ENCODE measurements around the gene FAM187B.
"Not testable (repeated sequence)": the region's sequence is repeated elsewhere in the genome, so short reads cannot be mapped to it uniquely, and the experiment has no call there.

FAM187B gene

DNA sequence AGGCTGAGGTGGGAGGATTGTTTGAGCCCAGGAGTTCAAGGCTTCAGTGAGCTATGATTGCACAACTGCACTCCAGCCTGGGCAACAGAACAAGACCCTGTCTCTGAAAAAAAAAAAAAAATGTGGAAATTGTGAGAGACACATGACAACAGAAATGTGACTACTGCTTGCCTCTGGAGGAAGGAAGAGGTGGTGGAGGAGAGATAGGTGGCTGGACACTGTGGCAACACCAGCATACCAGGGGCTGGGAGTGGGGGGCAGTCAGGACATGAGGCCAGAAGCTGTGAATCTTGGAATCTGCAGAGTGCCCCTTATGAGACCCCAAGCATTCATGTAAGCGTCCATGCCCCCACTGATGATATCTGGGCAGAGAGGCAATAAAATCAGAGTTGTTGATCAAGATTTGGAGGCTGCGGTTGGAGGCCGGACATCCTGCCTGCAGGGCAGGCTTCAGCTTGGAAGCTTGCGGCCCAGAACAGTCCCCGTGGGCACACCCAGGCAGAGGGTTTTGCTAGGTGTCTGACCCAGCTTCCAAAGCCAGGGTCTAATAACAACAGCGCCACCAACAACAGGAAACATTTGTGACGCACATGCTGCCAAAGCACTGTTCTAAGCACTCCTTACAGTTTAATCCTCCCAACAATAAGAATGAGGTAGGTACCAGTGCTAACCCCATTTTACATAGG is 16.9 kb downstream of the FAM187B start:
- peak; percentile 85 for DNase-seq

- DNase-seq = no peak
These were observed 18.9 kb downstream of the FAM187B start for GRCh38 chr19:35209646-35210045.

DNA sequence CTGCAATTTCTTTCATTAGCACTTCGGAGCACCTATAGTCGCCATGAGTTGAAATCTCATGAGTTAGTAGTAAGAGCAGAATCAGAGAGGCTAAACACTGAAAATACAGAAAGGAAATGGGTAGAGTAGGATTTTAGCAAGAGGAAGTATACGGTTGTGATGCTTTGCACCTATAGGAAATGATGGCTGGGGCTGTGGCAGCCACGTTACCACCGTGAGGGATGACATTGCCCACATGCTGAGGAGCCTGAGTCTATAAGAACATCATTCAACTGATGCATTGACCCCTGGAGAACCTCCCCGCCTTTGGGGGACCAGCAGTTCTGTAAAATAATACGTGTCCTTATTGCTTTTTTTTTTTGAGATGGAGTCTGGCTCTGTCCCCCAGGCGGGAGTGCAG is 20.4 kb downstream of the FAM187B start:
- no peak for DNase-seq

DNA sequence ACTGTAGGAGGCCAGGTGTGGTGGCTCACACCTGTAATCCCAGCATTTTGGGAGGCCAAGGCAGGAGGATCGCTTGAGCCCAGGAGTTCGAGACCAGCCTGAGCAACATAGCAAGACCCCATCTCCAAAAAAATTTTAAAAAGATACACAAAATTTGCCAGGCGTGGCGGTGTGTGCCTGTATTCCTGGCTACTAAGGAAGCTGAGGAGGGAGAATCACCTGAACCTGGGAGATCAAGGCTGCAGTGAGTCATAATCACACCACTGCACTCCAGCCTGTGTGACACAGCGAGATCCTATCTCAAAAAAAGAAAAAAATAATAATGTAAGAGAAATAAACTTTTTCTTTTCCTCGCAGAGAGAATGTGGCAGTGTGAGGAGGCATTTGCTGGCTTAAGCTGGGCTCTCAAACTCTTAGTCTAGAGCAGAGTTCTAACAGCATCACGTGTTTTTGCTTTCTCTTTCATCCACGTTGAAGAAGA is 21.1 kb downstream of the FAM187B start:
- peak; percentile 62 for DNase-seq

DNA sequence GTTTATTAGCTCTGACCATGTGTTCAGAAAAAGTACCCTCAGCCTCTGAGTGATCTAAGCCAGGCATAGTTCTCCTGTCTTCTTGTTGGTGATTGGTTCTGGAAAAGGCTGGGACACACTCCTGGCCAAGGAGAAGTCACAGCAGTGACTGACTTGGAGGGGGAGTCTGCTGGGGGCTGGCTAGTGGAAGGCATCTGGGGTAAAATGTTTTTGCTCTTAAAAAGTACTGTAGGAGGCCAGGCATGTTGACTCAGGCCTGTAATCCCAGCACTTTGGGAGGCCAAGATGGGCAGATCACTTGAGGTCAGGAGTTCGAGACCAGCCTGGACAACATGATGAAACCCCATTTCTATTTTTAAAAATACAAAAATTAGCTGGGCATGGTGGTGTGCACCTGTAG is 21.7 kb downstream of the FAM187B start:
- DNase-seq = no peak

GRCh38 chr19:35206379-35206778 is 22.2 kb downstream of the FAM187B start:
- DNase-seq = peak; percentile 72

GRCh38 chr19:35205733-35206323 is 22.7 kb downstream of the FAM187B start:
- DNase-seq = no peak

GRCh38 chr19:35204799-35205732 is 23.5 kb downstream of the FAM187B start:
- DNase-seq = peak; percentile 34

DNA sequence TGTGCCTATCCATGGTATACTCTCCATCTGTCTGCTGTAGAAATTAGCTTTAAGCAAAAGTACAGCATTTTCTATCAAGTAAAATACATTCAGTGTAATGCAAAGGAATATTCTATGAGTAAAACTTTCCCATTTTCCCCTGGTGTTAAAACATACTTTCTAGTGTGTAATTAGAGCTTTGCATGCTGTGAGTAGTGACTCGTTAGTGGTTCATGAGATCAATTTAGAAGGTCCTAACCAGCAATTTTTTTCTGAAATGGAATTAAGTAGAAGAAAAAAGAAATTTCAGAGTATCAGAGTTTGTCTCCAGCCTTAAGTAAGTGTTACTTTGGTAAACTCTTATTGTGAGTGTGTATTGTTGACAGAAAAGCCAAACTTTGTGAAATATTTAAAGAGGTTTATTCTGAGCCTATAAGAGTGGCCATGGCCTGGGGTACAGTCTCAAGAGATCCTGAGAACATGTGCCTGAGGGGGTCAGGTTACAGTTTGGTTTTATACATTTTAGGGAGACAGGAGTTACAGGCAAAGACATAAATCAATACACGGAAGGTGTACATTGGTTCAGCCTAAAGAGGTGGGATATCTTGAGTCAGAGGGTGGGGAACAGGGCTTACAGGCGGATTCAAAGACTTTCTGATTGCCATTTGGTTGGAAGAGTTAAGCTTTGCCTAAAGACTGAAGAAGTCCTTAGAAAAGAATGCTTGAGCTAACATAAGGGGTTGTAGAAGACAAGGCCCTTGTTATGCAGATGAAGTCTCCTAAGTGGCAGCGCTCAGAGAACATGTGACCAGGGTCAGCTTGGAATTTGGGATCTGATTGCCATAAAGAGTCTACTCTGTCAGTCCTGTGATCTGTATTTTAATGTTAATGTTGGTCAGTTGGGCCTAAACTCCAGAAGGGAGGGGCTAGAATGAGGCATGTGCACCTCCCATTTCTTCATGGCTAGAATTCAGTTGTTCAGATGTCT is 25.5 kb downstream of the FAM187B start:
- no peak for DNase-seq

- no peak for DNase-seq
These were observed 29.1 kb downstream of the FAM187B start for GRCh38 chr19:35199481-35199880.

DNA sequence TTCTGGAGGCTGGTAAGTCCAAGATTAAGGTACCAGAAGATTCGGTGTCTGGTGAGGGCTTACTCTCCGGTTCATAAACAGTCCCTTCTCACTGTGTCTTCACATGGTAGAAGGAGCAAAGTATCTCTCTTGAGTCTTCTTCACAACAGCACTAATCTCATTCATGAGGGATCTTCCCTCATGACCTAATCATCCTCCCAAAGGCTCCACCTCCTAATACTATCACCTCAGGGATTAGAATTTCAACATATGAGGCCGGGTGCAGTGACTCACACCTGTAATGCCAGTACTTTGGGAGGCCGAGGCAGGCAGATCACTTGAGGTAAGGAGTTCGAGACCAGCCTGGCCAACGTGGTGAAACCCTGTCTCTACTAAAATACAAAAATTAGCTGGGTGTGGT is 31.7 kb downstream of the FAM187B start:
- DNase-seq = not testable (repeated sequence)

- no peak for DNase-seq
These were observed 32.7 kb downstream of the FAM187B start for GRCh38 chr19:35195830-35196229.

GRCh38 chr19:35194012-35194984 is 34.2 kb downstream of the FAM187B start:
- DNase-seq = no peak

- DNase-seq = no peak
These were observed 43.7 kb downstream of the FAM187B start for GRCh38 chr19:35184884-35185283.

GRCh38 chr19:35184267-35184666 is 44.3 kb downstream of the FAM187B start:
- DNase-seq = no peak

GRCh38 chr19:35181387-35181786 is 47.2 kb downstream of the FAM187B start:
- no peak for DNase-seq

DNA sequence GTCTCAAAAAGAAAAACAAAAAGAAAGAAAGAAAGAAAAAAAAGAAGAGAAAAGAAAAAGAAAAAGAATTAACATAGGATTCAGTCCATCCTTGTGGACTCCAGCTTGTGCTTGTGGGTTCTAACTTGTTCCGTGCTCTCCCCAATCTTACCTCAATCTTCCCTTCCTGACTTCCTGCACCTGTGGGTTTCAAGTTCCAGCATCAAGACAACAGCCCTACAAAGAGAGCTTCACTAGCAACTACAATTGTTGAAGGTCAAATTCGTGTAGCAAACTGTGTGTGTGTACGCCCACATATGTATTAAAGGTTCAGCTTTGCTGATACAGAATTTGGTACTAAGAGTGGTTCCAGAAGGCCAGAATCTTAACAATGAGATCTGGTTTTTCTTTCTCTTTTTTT is 48.7 kb downstream of the FAM187B start:
- DNase-seq = no peak

DNA sequence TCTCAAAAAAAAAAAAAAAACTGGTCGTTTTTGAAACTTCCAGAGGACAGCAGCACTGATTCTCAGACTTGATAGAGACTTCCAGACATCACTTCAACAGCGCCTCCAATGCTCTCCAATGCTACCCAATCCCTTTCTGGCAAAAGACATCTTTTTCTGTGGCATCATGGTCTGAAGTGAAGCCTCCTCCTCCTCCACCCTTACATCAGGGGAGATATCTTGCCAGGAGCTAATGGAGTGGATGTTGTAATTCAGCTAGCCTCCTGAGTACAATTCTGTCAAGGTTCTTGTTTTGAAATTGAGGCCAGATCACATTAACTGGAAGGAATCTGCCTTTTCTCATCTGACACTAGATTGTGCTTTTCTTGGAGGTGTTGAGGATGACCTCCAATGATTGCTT is 49.8 kb downstream of the FAM187B start:
- no peak for DNase-seq

DNA sequence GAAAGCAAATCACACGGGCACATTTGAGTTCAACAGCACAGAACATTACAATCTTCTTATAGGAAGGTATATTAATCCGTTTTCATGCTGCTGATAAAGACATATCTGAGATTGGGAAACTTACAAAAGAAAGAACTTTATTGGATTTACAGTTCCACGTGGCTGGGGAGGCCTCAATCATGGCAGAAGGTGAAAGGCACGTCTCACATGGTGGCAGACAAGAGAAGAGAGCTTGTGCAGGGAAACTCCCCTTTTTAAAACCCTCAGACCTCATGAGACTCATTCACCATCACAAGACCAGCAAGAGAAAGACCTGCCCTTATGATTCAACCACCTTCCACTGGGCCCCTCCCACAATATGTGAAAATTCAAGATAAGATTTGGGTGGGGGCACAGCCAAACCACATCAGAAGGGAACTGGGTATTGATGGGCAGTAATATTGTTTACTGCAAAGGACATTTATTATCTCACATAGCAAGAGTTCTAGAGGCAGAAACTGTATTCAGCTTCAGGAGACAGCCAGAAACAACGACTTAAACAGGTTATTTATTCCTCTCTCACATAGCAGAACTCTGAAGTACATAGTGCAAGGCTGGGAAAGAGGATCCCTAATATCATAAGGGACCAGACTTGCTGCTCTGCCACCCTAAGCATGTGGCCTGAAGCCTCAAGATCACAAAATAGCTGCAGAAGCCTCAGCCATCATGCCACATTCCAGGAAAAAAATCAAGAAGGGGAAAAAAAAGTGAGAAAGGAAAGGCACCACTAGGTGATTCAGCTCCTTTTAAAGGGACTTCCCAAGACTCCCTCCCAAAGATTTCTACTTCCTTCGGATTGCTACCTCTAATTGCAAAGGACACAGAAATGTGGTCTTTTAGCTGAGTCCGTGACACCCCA is 50.9 kb downstream of the FAM187B start:
- DNase-seq = no peak

GRCh38 chr19:35176181-35176570 is 52.4 kb downstream of the FAM187B start:
- no peak for DNase-seq
